Spleen (tissue), 11 donors: ENCODE results near the gene SASH3. TPM values are rescaled to one million over a fixed set of nuclear protein-coding genes. Genes with fewer than 3 reads are reported as not detected.

Experiments
- DNase-seq: peaks from one replicate; pipeline ENCODE4 v3.0.0-alpha.2; 2020
- H3K27ac ChIP-seq, 8 donors: fragments of 200-600 bp; sonication (generic) in 7 of 8; 1 replicate in 4 of 8; 2 replicates in 4 of 8; pipeline versions ENCODE4 v1.5.0 to v1.8.0; 2016 to 2021; ENCODE audit warnings: inconsistent platforms in 4 of 8, mild to moderate bottlenecking in 4 of 8, moderate library complexity in 1 of 8
- H3K27me3 ChIP-seq, 7 donors: fragments of 200-600 bp; sonication (generic) in 6 of 7; replicated peaks in 1 of 7; 1 replicate in 4 of 7; 2 replicates in 3 of 7; pipeline versions ENCODE4 v1.5.0 to v1.8.0; 2016 to 2021; ENCODE audit warnings: inconsistent platforms in 3 of 7, mild to moderate bottlenecking in 1 of 7
- H3K36me3 ChIP-seq, 6 donors: fragments of 200-600 bp; sonication (generic) in 5 of 6; 1 replicate in 4 of 6; 2 replicates in 2 of 6; pipeline versions ENCODE4 v1.5.0 to v1.8.0; 2016 to 2021; ENCODE audit warnings: inconsistent platforms in 2 of 6
- H3K4me1 ChIP-seq, 6 donors: fragments of 200-600 bp; sonication (generic) in 5 of 6; 1 replicate in 3 of 6; 2 replicates in 3 of 6; pipeline versions ENCODE4 v1.5.0 to v1.8.0; 2016 to 2021; ENCODE audit warnings: inconsistent platforms in 3 of 6
- H3K4me3 ChIP-seq, 8 donors: fragments of 200-600 bp; sonication (generic) in 7 of 8; 1 replicate in 4 of 8; 2 replicates in 4 of 8; pipeline versions ENCODE4 v1.5.0 to v1.8.0; 2016 to 2021; ENCODE audit warnings: inconsistent platforms in 4 of 8, mild to moderate bottlenecking in 4 of 8, moderate library complexity in 2 of 8
- H3K9me3 ChIP-seq, 8 donors: fragments of 200-600 bp; sonication (generic) in 7 of 8; 1 replicate in 4 of 8; 2 replicates in 4 of 8; pipeline versions ENCODE4 v1.5.0 to v1.8.0; 2016 to 2021; ENCODE audit warnings: inconsistent platforms in 4 of 8
- CTCF ChIP-seq, 11 experiments: fragments of 200-600 bp in 7 of 11; fragments of 450-650 bp in 4 of 11; sonication (generic) in 4 of 11; IDR thresholded peaks in 8 of 11; conservative IDR thresholded peaks in 3 of 11; 1 replicate in 7 of 11; 2 replicates in 4 of 11; pipeline versions ENCODE4 v1.4.0 to v1.8.0; 2016 to 2021; ENCODE audit warnings: antibody characterized with exemption in 11 of 11, inconsistent platforms in 4 of 11, mild to moderate bottlenecking in 1 of 11
- POLR2A ChIP-seq, 3 donors: fragments of 450-650 bp; IDR thresholded peaks; one replicate each; pipeline ENCODE4 v1.5.1; 2017; ENCODE audit warnings: antibody characterized with exemption in 3 of 3, mild to moderate bottlenecking in 1 of 3
- POLR2AphosphoS5 ChIP-seq, 3 donors: sonication (generic); formaldehyde crosslinking; IDR thresholded peaks; one replicate each; pipeline ENCODE4 v1.5.1; 2017; ENCODE audit warnings: antibody characterized with exemption in 3 of 3
- WGBS, 5 donors: extraction: QIAGEN DNeasy Blood & Tissue Kit in 3 of 5; methylation state at CpG; one replicate each; pipeline versions ENCODE4 v1.1.5 to v1.1.7; 2013 to 2018; 5-methylcytosine and 5-hydroxymethylcytosine counted together
- intact Hi-C: fragments of 100-400 bp; cut with DNase I; formaldehyde crosslinking; loops from one replicate; pipeline ENCODE4 v1.15.0; 2023; ENCODE audit warnings: low total_unique reads
- polyA plus RNA-seq, 3 donors: library from polyadenylated mRNA; stranded (reverse); fragments of 200-250 nt; gene quantifications; one replicate each; pipeline ENCODE4 v1.2.1, GENCODE V29; 2013
- total RNA-seq, 7 donors: library from RNA; depleted of rRNA in 3 of 7; stranded (reverse); fragments of >200 nt in 3 of 7; fragmentation: NEBNext Ultra II Directional in 4 of 7; extraction: Animal tissue kit (Norgen Biotek cat#: 25700) in 4 of 7; gene quantifications; one replicate each; pipeline versions ENCODE4 v1.1.0 to v1.2.1, GENCODE V29; 2016 to 2021
- donor health status: healthy with polysubstance abuse.
- donor health status: DM: no; HTN: no; CAD: no; lungs with moderate emphysema.
- donor health status: DM: no; HTN: no; CAD: no.
- donor health status: Bipolar disorder and iron deficiency.
- donor health status: healthy.
- donor health status: DM: no; HTN: no; CAD: no.
- donor health status: DM: yes; HTN: yes; CAD: no.

SASH3 gene
- total and polyA plus RNA-seq, 10 donors: 111 to 204 (median 140) TPM

- Histone ChIP-seq H3K27ac (peak overlapping the region in 1 of 8 donors; percentile 10), H3K4me3 (no peak overlapping the region), H3K27me3 (no peaks in the 10 kb centered on the region), H3K4me1 (peaks cover 0 to 29% (median 15%) of the 10 kb centered on the region in 6 donors), H3K36me3 (peaks cover 0 to 97% (median 65%) of the 10 kb centered on the region in 6 donors), H3K9me3 (no peaks in the 10 kb centered on the region)
- intact Hi-C loops: no loop called here
- DNase-seq: peak; percentile 68
- 73 to 100% (median 85%) methylated on average over 2 to 8 of the region's 8 CpGs for WGBS, 5 donors
- TF ChIP-seq POLR2A (IDR thresholded peaks at IDR 0.05) (no peak), POLR2AphosphoS5 (IDR thresholded peaks at IDR 0.05) (no peak), CTCF (IDR thresholded peaks at IDR 0.05 in 8 of 11, conservative IDR thresholded peaks at IDR 0.05 in 3 of 11) (no peak)
Observed at GRCh38 chrX:129791336-129791735, 11.6 kb downstream of the SASH3 start.

GRCh38 chrX:129791961-129792570 is 12.3 kb downstream of the SASH3 start:
- intact Hi-C loops: no loop called here
- H3K4me1 ChIP-seq: peaks cover 0 to 22% (median 9%) of the 10 kb centered on the region in 6 donors
- peaks cover 0 to 100% (median 65%) of the 10 kb centered on the region in 6 donors for H3K36me3 ChIP-seq
- H3K4me3 ChIP-seq: no peak overlapping the region
- H3K27me3 ChIP-seq: no peaks in the 10 kb centered on the region
- DNase-seq: peak; percentile 69
- no peak for TF ChIP-seq POLR2A (IDR thresholded peaks at IDR 0.05)
- TF ChIP-seq POLR2AphosphoS5 (IDR thresholded peaks at IDR 0.05): no peak
- TF ChIP-seq CTCF (IDR thresholded peaks at IDR 0.05 in 8 of 11, conservative IDR thresholded peaks at IDR 0.05 in 3 of 11): no peak
- 89 to 100% (median 89%) methylated on average over 1 to 11 of the region's 11 CpGs for WGBS, 5 donors
- no peaks in the 10 kb centered on the region for H3K9me3 ChIP-seq
- no peak overlapping the region for H3K27ac ChIP-seq

- no peak overlapping the region for H3K27ac ChIP-seq
- H3K4me1 ChIP-seq: peaks cover 0 to 15% (median 2%) of the 10 kb centered on the region in 6 donors
- TF ChIP-seq CTCF (IDR thresholded peaks at IDR 0.05 in 8 of 11, conservative IDR thresholded peaks at IDR 0.05 in 3 of 11) (no peak), POLR2A (IDR thresholded peaks at IDR 0.05) (no peak), POLR2AphosphoS5 (IDR thresholded peaks at IDR 0.05) (peak in 2 of 3 donors; percentile 27 to 72)
- no peaks in the 10 kb centered on the region for H3K27me3 ChIP-seq
- H3K36me3 ChIP-seq: peaks cover 0 to 100% (median 66%) of the 10 kb centered on the region in 6 donors
- intact Hi-C loops: no loop called here
- H3K9me3 ChIP-seq: no peaks in the 10 kb centered on the region
- DNase-seq: peak; percentile 50
- WGBS, 5 donors: 86 to 95% (median 92%) methylated on average over 1 to 18 of the region's 18 CpGs
- H3K4me3 ChIP-seq: no peak overlapping the region
Observed at GRCh38 chrX:129792586-129793291, 13.0 kb downstream of the SASH3 start.

GRCh38 chrX:129793604-129794191 is 13.9 kb downstream of the SASH3 start:
- H3K36me3 ChIP-seq: peaks cover 0 to 100% (median 60%) of the 10 kb centered on the region in 6 donors
- whole genome bisulfite sequencing, 5 donors: 79 to 93% (median 89%) methylated on average over 7 to 20 of the region's 20 CpGs
- H3K9me3 ChIP-seq: no peaks in the 10 kb centered on the region
- H3K27ac ChIP-seq: no peak overlapping the region
- TF ChIP-seq POLR2AphosphoS5 (IDR thresholded peaks at IDR 0.05) (peak; percentile 8 to 77 (median 34)), CTCF (IDR thresholded peaks at IDR 0.05 in 8 of 11, conservative IDR thresholded peaks at IDR 0.05 in 3 of 11) (no peak)
- peaks cover 0 to 6% (median 0%) of the 10 kb centered on the region in 6 donors for H3K4me1 ChIP-seq
- H3K27me3 ChIP-seq: no peaks in the 10 kb centered on the region
- DNase-seq: peak; percentile 75
- intact Hi-C loops: no loop called here
- H3K4me3 ChIP-seq: no peak overlapping the region
